ENCODE measurements around the gene GLDC.
"Not testable (repeated sequence)": the region's sequence is repeated elsewhere in the genome, so short reads cannot be mapped to it uniquely, and the experiment has no call there.

The GLDC gene

GRCh38 chr9:6564360-6564759 lies 81.2 kb downstream of the GLDC start:
- DNase-seq, result no peak

GRCh38 chr9:6562871-6563430 lies 82.6 kb downstream of the GLDC start:
- DNase-seq, result no peak

GRCh38 chr9:6562201-6562600 lies 83.3 kb downstream of the GLDC start:
- no peak for DNase-seq

GRCh38 chr9:6557883-6558616 lies 87.5 kb downstream of the GLDC start:
- no peak for DNase-seq

- no peak for DNase-seq
Measured at GRCh38 chr9:6553866-6554265, 91.7 kb downstream of the GLDC start.

- DNase-seq, result no peak
Measured at GRCh38 chr9:6552498-6553121, 92.9 kb downstream of the GLDC start.

DNA sequence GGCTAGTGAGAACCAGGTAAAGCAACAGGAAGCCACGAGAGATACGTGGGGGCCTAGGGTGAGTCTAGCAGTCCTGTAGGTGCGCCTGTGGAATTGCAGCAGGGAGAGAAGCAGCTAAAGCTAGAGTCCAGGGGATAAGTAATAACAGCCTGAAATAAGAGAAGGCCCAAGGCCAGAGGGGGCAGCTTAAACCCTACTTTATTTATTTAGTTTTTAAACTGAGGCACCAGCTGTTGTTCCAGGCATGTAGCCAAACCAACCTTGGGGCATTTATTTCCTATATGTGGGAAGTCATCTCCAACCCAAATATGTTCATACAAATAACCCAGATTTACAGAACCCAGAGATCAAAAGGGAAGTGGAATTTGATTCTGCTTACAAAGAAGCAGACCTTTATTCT lies 93.5 kb downstream of the GLDC start:
- DNase-seq, result no peak

- no peak for DNase-seq
Measured at GRCh38 chr9:6551136-6551535, 94.4 kb downstream of the GLDC start.

DNA sequence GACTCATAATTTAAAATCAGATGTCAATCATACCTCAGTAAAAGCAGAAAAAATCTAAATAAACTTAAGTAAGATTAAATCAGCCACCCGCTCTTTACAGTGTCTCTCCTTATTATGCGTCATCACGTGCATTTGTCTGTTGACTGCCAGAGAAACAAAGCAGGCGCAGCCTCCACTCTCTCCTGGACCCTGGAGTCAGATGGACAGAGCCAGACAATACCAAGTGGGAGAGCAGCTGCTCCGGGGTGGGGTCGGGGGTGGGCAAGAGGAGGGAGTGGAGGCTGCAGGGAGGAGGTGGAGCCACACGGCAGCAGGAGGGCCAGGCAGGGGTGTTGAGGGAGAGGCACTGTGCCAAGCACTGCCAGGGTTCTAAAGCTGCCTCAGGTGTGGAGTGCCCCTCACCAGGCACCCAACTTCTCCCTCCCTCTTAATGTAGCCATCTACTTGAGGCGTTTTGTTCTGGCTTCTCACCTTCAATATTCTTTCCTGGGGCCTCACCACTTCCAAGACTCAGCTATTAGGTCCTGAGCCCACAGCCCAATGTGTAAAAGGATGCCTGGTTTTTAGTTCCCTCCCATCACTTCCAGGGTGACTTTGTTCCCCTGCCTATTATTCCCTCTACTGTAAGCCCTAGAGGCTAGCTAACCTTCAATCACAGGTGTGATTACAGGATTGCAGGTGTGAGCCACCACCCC lies 96.3 kb downstream of the GLDC start:
- no peak for DNase-seq

- DNase-seq, result no peak
Measured at GRCh38 chr9:6545017-6545691, 100.4 kb downstream of the GLDC start.

- DNase-seq, result no peak
Measured at GRCh38 chr9:6543204-6543603, 102.3 kb downstream of the GLDC start.

- not testable (repeated sequence) for DNase-seq
Measured at GRCh38 chr9:6542617-6543016, 102.9 kb downstream of the GLDC start.

DNA sequence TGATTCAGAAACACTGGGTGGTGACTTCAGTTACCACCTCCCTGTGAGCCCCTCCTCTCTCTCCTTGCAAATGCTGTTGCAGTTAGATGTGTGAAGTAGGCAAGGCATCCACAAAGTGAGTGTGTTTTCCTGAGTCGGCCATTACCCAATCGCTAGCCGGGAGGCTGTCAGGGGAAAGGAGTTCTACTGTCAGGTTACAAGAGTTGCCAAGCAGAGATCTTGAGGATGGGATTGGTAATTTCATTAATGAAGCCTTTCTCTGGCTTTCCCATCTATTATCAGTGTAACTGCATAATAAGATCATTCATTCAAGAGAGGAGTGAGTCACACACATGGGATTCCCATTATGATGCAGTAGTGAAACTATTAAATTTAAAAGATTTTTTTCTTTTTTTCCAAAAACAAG lies 106.9 kb downstream of the GLDC start:
- no peak for DNase-seq

DNA sequence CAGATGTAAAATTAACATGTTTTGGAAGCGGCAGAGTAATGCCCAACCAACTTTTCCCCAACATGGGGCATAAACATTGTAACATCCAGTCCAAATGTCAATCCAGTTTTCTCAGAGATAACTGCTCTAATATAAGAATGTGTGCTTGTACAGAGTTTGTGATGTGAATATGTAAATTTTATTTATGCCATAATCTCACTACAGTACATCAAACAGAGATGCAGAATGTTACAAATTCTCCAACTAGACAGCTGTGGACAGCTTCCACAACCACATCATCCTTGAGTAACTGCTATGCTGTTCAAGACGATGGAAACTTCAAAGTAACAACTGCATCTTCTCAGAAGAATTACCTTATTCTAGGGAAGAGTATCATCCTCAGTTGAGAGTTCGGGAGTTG lies 109.9 kb downstream of the GLDC start:
- no peak for DNase-seq

DNA sequence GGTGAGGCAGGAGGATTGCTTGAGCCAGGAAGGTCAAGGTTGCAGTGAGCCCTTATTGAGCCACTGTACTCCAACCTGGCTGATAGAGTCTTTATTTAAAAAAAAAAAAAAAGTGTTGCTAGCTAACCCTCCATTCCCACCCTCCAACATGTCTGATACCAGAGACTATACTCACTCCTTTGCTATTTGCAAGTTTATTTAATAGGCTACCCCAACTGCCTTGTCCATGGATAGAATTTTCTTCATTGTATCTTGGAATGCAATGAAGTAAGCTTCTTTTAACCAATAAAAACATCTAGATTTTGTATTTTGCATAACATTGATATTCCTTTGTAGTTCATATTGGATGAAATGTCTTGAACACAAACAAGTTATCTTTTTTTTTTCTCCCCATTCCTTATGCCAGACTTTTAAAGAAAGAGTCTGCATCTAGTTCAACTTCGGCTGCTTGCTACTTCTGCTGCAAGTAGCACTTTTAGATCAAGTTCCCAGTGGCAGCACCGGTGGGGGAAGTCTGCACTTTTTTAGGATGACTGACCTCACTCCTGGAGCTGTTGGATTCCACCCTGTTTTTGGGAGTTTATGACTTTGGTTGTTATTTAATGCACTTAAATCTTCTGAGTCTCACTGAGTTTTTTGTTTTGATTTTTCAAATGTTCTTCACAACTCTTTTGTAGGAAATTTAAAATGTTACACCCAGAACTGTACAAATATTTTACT lies 120.0 kb downstream of the GLDC start:
- no peak for DNase-seq

GRCh38 chr9:6522263-6522662 lies 123.3 kb downstream of the GLDC start:
- DNase-seq, result no peak

GRCh38 chr9:6512085-6512657 lies 133.4 kb downstream of the GLDC start:
- DNase-seq, result no peak

GRCh38 chr9:6506571-6506970 lies 139.0 kb downstream of the GLDC start:
- no peak for DNase-seq

DNA sequence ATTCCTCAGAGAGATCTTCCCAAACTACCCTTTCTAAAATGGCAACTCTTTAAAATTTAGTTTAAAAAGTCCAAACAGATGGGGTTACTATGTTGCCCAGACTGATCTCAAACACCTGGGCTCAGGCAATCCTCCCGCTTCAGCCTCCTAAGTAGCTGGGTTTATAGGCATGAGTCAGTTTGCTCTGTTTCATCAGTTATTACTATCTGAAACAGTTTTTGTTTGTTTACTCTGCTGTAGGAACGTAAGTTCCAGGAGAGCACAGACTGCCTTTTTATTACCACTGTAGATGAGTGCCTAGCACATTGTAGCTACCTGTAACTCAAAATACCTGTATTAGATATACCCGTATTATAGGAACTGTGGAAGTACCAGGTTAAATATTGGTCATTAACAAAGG lies 143.1 kb downstream of the GLDC start:
- DNase-seq, result no peak

DNA sequence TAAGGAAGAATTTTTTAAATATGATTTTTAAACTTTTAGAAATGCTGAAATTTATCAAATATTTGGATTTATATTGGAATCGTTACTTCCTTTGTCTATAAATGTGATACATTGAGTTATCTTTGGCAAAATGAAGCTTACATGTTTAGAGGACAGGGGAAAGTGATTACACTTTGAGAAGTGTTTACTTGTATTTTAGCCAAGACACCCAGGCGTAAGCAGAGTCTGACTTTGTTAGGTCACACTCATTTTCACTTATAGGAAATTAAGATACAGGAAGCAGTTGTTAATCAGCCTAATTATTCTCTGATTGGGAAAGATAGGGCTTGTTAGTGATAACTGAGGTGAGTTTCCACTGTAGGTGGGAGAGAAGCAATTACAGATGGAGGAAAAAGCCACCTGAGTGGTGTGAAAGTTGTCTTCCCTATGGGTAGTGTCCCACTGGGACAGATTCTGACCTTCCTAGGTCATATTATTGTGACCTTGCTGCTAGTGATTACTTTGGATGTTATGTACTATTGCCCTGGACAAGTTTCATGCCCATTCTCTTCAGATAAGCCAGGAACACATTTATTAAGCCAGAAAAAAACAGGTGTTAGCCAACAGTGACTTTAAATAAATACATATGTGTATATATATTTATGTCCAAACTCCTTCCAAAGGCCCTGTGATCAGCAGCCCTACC lies 143.9 kb downstream of the GLDC start:
- no peak for DNase-seq

GRCh38 chr9:6498982-6499381 lies 146.5 kb downstream of the GLDC start:
- DNase-seq, result no peak

DNA sequence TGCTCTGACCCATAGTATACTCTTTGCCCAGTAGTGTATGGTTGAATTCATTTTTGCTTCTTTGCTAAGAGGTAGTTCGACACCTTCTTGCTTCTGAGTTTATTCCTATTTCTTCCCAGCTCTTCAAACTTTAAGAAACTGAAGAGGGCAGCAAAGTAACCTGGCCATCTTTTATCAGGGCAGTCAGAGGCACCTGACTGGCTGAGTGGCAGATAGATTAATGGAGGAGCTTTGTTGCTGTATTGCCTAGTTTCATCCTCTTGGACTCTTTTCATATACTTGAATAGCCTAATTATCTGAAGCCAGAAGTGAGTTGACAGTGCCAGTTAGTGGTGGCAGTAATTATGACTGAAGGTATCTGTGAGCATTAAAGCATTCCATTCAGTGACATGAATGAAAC lies 150.1 kb downstream of the GLDC start:
- no peak for DNase-seq

Measured in activated T-cell treated with anti-CD3 and anti-CD28 coated beads, Interleukin-2, amount 50 U/mL, for 1 hour (primary cell).